Astrocyte of the spinal cord (primary cell): Measurements from ENCODE around the gene MCTP1.
"Not testable (repeated sequence)": the region's sequence is repeated elsewhere in the genome, so short reads cannot be mapped to it uniquely, and the experiment has no call there.

Experiments
- DNase-seq: peaks from one replicate; pipeline ENCODE4 v3.0.0; 2011; ENCODE audit warnings: low read depth, low spot score
- H3K4me3 ChIP-seq: 2 replicates; pipeline ENCODE4 v1.5.1; 2011; ENCODE audit warnings: low read depth, mild to moderate bottlenecking, low read length, moderate library complexity
- CTCF ChIP-seq: IDR thresholded peaks from 2 replicates; pipeline ENCODE4 v1.5.1; 2012; ENCODE audit warnings: low read depth, mild to moderate bottlenecking, low read length, inconsistent platforms
- in situ Hi-C: cut with HindIII; loops from 2 replicates; pipeline ENCODE4 v1.10.0; 2017; ENCODE audit warnings: low sequenced_read_pairs

MCTP1 gene

DNA sequence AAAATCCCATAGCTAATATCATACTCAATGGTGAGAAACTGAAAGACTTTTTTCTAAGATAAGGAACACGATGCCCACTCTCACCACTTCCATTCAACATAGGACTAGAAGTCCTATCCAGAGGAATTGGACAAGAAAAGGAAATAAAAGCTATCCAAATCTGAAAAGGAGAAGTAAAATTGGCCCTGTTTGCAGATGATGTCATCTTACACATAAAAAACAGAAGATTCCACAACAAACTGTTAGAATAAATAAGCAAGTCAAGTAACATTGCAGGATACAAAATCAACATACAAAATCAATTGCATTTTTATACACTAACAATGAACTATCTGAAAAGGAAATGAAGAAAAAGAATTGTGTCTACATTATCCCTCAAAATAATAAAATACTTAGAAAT is 308.0 kb downstream of the MCTP1 start:
- no peak for TF ChIP-seq CTCF
- in situ Hi-C loops, result no loop called here
- H3K4me3 ChIP-seq, result no peak overlapping the region
- DNase-seq, result no peak

- no peak for DNase-seq
- in situ Hi-C loops, result no loop called here
- no peak overlapping the region for H3K4me3 ChIP-seq
- TF ChIP-seq CTCF, result no peak
Measured at GRCh38 chr5:94972268-94972667, 312.6 kb downstream of the MCTP1 start.

DNA sequence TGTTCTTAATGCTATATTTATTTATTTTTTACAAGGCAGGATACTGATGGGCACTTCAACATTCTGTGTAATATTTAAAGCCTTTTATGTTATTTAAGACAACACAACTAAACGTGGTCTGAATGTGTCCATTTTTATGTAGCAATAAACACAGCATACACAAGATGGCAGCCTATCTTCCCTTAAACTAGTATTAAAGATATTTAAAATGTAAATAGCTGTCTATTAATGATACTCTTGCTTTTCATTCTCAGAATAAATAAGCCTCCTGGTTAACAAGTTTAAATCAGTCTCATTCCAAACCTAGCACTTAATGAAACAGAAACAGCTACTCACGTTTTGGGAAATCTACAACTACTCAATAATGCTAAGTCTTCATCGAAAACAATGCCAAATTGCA is 315.7 kb downstream of the MCTP1 start:
- peak; percentile 69 for DNase-seq
- in situ Hi-C loops, result no loop called here
- peak; percentile 40 for TF ChIP-seq CTCF
- no peak overlapping the region for H3K4me3 ChIP-seq

GRCh38 chr5:94968507-94969095 is 316.3 kb downstream of the MCTP1 start:
- no peak overlapping the region for H3K4me3 ChIP-seq
- in situ Hi-C loops, result no loop called here
- TF ChIP-seq CTCF, result peak; percentile 63
- peak; percentile 81 for DNase-seq

DNA sequence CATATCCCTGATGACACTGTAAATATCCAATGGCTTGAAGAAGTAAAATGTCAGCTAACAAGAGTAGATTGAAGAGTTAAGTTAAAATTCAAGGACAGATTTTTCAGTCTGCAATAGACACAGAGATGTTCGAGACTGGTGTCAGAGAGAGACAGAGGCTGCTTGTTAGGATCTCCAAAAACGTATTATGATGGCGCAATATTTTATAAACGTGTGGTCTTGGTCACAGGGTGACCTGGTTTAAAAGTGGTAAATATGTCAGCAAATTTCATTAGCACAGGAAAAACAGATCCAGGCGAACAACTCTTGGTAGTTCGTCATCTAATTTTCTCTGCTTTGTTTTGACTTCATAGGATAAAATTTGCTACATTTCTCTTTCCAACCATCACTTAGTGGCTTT is 317.4 kb downstream of the MCTP1 start:
- no peak for TF ChIP-seq CTCF
- in situ Hi-C loops, result no loop called here
- no peak for DNase-seq
- no peak overlapping the region for H3K4me3 ChIP-seq

DNA sequence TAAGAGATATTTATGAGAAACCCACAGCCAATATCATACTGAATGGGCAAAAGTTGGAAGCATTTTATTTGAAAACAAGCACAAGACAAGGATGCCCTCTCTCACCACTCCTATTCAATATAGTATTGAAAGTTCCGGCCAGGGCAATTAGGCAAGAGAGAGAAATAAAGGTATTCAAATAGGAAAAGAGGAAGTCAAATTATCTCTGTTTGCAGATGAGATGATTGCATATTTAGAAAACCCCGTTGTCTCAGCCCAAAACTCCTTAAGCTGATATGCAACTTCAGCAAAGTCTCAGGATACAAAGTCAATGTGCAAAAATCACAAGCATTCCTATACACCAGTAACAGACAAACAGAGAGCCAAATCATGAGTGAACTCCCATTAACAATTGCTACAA is 325.6 kb downstream of the MCTP1 start:
- DNase-seq, H3K4me3 ChIP-seq, in situ Hi-C loops: not testable (repeated sequence)

DNA sequence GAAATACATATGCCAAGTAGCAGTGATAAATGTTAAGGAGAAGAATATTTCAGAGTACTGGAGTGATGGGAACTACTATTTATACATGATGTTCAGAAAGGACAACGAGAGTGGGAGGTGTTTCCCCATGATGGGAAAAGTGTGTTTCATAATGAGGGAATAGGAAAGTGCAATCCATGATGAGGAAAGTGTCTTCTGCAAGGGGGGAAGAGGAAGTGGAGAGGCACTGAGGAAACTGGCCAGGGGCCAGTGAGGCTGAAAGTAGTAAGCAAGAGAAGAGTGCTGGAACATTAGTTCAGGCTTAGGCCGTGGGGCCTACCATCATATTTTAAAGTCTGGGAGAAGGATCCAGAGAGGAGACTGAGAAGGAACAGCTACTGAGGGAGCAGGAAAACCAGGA is 339.2 kb downstream of the MCTP1 start:
- no peak overlapping the region for H3K4me3 ChIP-seq
- no peak for TF ChIP-seq CTCF
- in situ Hi-C loops, result no loop called here
- DNase-seq, result no peak
